ENCODE data around the gene NRXN3. TPM values are rescaled to one million over a fixed set of nuclear protein-coding genes. Genes with fewer than 3 reads are reported as not detected.

NRXN3 gene
- total RNA-seq, 1 donor: 2.5 TPM

GRCh38 chr14:79424462-79424861, 1254.3 kb downstream of the NRXN3 start:
- H3K9me3 ChIP-seq (ENCODE audit: low read depth, low read length): no peaks in the 10 kb centered on the region
- no peaks in the 10 kb centered on the region for H3K79me2 ChIP-seq (ENCODE audit: insufficient read depth, low read length)
- H3K27me3 ChIP-seq (ENCODE audit: insufficient read depth, low read length): no peaks in the 10 kb centered on the region
- H2AFZ ChIP-seq (ENCODE audit: low read length): no peak overlapping the region
- H4K20me1 ChIP-seq (ENCODE audit: insufficient read depth, low read length): no peaks in the 10 kb centered on the region
- TF ChIP-seq CTCF (IDR thresholded peaks at IDR 0.05; ENCODE audit: extremely low read depth, low read depth, low read length): no peak
- H3K4me1 ChIP-seq (ENCODE audit: insufficient read depth, low read length): no peaks in the 10 kb centered on the region
- no peak overlapping the region for H3K27ac ChIP-seq (ENCODE audit: low read depth, low read length)
- H3K4me2 ChIP-seq (ENCODE audit: insufficient read depth, low read length): no peak overlapping the region
- H3K36me3 ChIP-seq (ENCODE audit: insufficient read depth, low read length): no peaks in the 10 kb centered on the region
- DNase-seq (ENCODE audit: insufficient read length, low spot score, missing footprints): no peak
- no peak overlapping the region for H3K4me3 ChIP-seq (ENCODE audit: insufficient read depth, low read length)

GRCh38 chr14:79426103-79426755, 1256.1 kb downstream of the NRXN3 start:
- Histone ChIP-seq H3K27ac (ENCODE audit: low read depth, low read length) (no peak overlapping the region), H3K36me3 (ENCODE audit: insufficient read depth, low read length) (no peaks in the 10 kb centered on the region), H3K4me2 (ENCODE audit: insufficient read depth, low read length) (no peak overlapping the region), H4K20me1 (ENCODE audit: insufficient read depth, low read length) (no peaks in the 10 kb centered on the region), H3K79me2 (ENCODE audit: insufficient read depth, low read length) (no peaks in the 10 kb centered on the region), H3K9me3 (ENCODE audit: low read depth, low read length) (no peaks in the 10 kb centered on the region), H3K4me3 (ENCODE audit: insufficient read depth, low read length) (no peak overlapping the region), H3K27me3 (ENCODE audit: insufficient read depth, low read length) (no peaks in the 10 kb centered on the region), H2AFZ (ENCODE audit: low read length) (no peak overlapping the region), H3K4me1 (ENCODE audit: insufficient read depth, low read length) (no peaks in the 10 kb centered on the region)
- no peak for TF ChIP-seq CTCF (IDR thresholded peaks at IDR 0.05; ENCODE audit: extremely low read depth, low read depth, low read length)
- DNase-seq (ENCODE audit: insufficient read length, low spot score, missing footprints): no peak

- DNase-seq (ENCODE audit: insufficient read length, low spot score, missing footprints): no peak
- no peak overlapping the region for H2AFZ ChIP-seq (ENCODE audit: low read length)
- no peaks in the 10 kb centered on the region for H3K27me3 ChIP-seq (ENCODE audit: insufficient read depth, low read length)
- H4K20me1 ChIP-seq (ENCODE audit: insufficient read depth, low read length): no peaks in the 10 kb centered on the region
- no peak for TF ChIP-seq CTCF (IDR thresholded peaks at IDR 0.05; ENCODE audit: extremely low read depth, low read depth, low read length)
- no peaks in the 10 kb centered on the region for H3K4me1 ChIP-seq (ENCODE audit: insufficient read depth, low read length)
- no peaks in the 10 kb centered on the region for H3K79me2 ChIP-seq (ENCODE audit: insufficient read depth, low read length)
- H3K36me3 ChIP-seq (ENCODE audit: insufficient read depth, low read length): no peaks in the 10 kb centered on the region
- H3K4me2 ChIP-seq (ENCODE audit: insufficient read depth, low read length): no peak overlapping the region
- no peaks in the 10 kb centered on the region for H3K9me3 ChIP-seq (ENCODE audit: low read depth, low read length)
- H3K4me3 ChIP-seq (ENCODE audit: insufficient read depth, low read length): no peak overlapping the region
- no peak overlapping the region for H3K27ac ChIP-seq (ENCODE audit: low read depth, low read length)
These were observed 1262.5 kb downstream of the NRXN3 start for GRCh38 chr14:79432640-79433039.

GRCh38 chr14:79436335-79436734, 1266.2 kb downstream of the NRXN3 start:
- H2AFZ ChIP-seq (ENCODE audit: low read length): no peak overlapping the region
- no peak overlapping the region for H3K27ac ChIP-seq (ENCODE audit: low read depth, low read length)
- TF ChIP-seq CTCF (IDR thresholded peaks at IDR 0.05; ENCODE audit: extremely low read depth, low read depth, low read length): no peak
- no peaks in the 10 kb centered on the region for H3K36me3 ChIP-seq (ENCODE audit: insufficient read depth, low read length)
- no peaks in the 10 kb centered on the region for H3K4me1 ChIP-seq (ENCODE audit: insufficient read depth, low read length)
- H3K27me3 ChIP-seq (ENCODE audit: insufficient read depth, low read length): no peaks in the 10 kb centered on the region
- H4K20me1 ChIP-seq (ENCODE audit: insufficient read depth, low read length): no peaks in the 10 kb centered on the region
- DNase-seq (ENCODE audit: insufficient read length, low spot score, missing footprints): no peak
- H3K9me3 ChIP-seq (ENCODE audit: low read depth, low read length): no peaks in the 10 kb centered on the region
- no peak overlapping the region for H3K4me3 ChIP-seq (ENCODE audit: insufficient read depth, low read length)
- H3K4me2 ChIP-seq (ENCODE audit: insufficient read depth, low read length): no peak overlapping the region
- no peaks in the 10 kb centered on the region for H3K79me2 ChIP-seq (ENCODE audit: insufficient read depth, low read length)

All from osteoblast (primary cell).